Measurements from ENCODE around the gene HGS.

HGS gene

GRCh38 chr17:81685108-81685507 is 1.3 kb downstream of the HGS start:
- in situ Hi-C loops (cut with HindIII; ENCODE audit: low sequenced_read_pairs) = loop anchor here (5.0 kb wide), 1 partner anchor 108 kb away; no protein-coding TSS in a partner anchor

- in situ Hi-C loops (cut with HindIII; ENCODE audit: low sequenced_read_pairs) = loop anchor here (5.0 kb wide), 1 partner anchor 109 kb away; no protein-coding TSS in a partner anchor
Measured at GRCh38 chr17:81686614-81687013, 2.8 kb downstream of the HGS start.

GRCh38 chr17:81687770-81688541 is 4.1 kb downstream of the HGS start:
- in situ Hi-C loops (cut with HindIII; ENCODE audit: low sequenced_read_pairs) = loop anchor here (5.0 kb wide), 1 partner anchor 111 kb away; no protein-coding TSS in a partner anchor

GRCh38 chr17:81688616-81689015 is 4.8 kb downstream of the HGS start:
- in situ Hi-C loops (cut with HindIII; ENCODE audit: low sequenced_read_pairs) = loop anchor here (5.0 kb wide), 1 partner anchor 111 kb away; no protein-coding TSS in a partner anchor

GRCh38 chr17:81690066-81690465 is 6.3 kb downstream of the HGS start:
- in situ Hi-C loops (cut with HindIII; ENCODE audit: low sequenced_read_pairs) = no loop called here

GRCh38 chr17:81690549-81690948 is 6.7 kb downstream of the HGS start:
- in situ Hi-C loops (cut with HindIII; ENCODE audit: low sequenced_read_pairs) = no loop called here

- in situ Hi-C loops (cut with HindIII; ENCODE audit: low sequenced_read_pairs) = no loop called here
Measured at GRCh38 chr17:81691196-81691595, 7.4 kb downstream of the HGS start.

GRCh38 chr17:81691608-81692007 is 7.8 kb downstream of the HGS start:
- in situ Hi-C loops (cut with HindIII; ENCODE audit: low sequenced_read_pairs) = no loop called here

- in situ Hi-C loops (cut with HindIII; ENCODE audit: low sequenced_read_pairs) = no loop called here
Measured at GRCh38 chr17:81693509-81694210, 9.8 kb downstream of the HGS start.

GRCh38 chr17:81694810-81695209 is 11.0 kb downstream of the HGS start:
- in situ Hi-C loops (cut with HindIII; ENCODE audit: low sequenced_read_pairs) = no loop called here

- in situ Hi-C loops (cut with HindIII; ENCODE audit: low sequenced_read_pairs) = no loop called here
Measured at GRCh38 chr17:81695211-81695610, 11.4 kb downstream of the HGS start.

- in situ Hi-C loops (cut with HindIII; ENCODE audit: low sequenced_read_pairs) = no loop called here
Measured at GRCh38 chr17:81695801-81696200, 12.0 kb downstream of the HGS start.

GRCh38 chr17:81696218-81696941 is 12.6 kb downstream of the HGS start:
- in situ Hi-C loops (cut with HindIII; ENCODE audit: low sequenced_read_pairs) = no loop called here

GRCh38 chr17:81697261-81698044 is 13.6 kb downstream of the HGS start:
- in situ Hi-C loops (cut with HindIII; ENCODE audit: low sequenced_read_pairs) = no loop called here

- in situ Hi-C loops (cut with HindIII; ENCODE audit: low sequenced_read_pairs) = no loop called here
Measured at GRCh38 chr17:81700353-81701287, 16.8 kb downstream of the HGS start.

- in situ Hi-C loops (cut with HindIII; ENCODE audit: low sequenced_read_pairs) = no loop called here
Measured at GRCh38 chr17:81701288-81702071, 17.7 kb downstream of the HGS start.

GRCh38 chr17:81702934-81703746 is 19.3 kb downstream of the HGS start, which contains the start of gene MRPL12:
Gene MRPL12, plus strand, starts transcription at chr17:81703367. Its CDS starts 135 bp downstream, at chr17:81703502.
- in situ Hi-C loops (cut with HindIII; ENCODE audit: low sequenced_read_pairs) = no loop called here
